CD4-positive, alpha-beta T cell treated with Interleukin-1 beta for 1 hour (primary cell): ENCODE results near the gene TPX2.
A peak's percentile ranks its signal among the peaks of the same experiment; 100 is the strongest.

Source experiments
- DNase-seq, 2 donors: peaks; one replicate each; pipeline ENCODE4 v3.0.0-alpha.2; 2020 to 2022

The TPX2 gene

GRCh38 chr20:31738729-31739549, at the start of gene TPX2:
TPX2 (plus strand) TSS chr20:31739290; CDS start chr20:31757477, 18,187 bp downstream.
- DNase-seq = peak; percentile 87

GRCh38 chr20:31690124-31690666, 48.9 kb upstream of the TPX2 start:
- DNase-seq = no peak

- DNase-seq = no peak
Measured at GRCh38 chr20:31691646-31692275, 47.3 kb upstream of the TPX2 start.

- DNase-seq = no peak
Measured at GRCh38 chr20:31693402-31693801, 45.7 kb upstream of the TPX2 start.

GRCh38 chr20:31693987-31694661, 45.0 kb upstream of the TPX2 start:
- DNase-seq = no peak

- no peak for DNase-seq
Measured at GRCh38 chr20:31694842-31695593, 44.1 kb upstream of the TPX2 start.

GRCh38 chr20:31695849-31696804, 43.0 kb upstream of the TPX2 start:
- no peak for DNase-seq

- no peak for DNase-seq
Measured at GRCh38 chr20:31698243-31698802, 40.8 kb upstream of the TPX2 start.

- DNase-seq = peak in 1 of 2 donors; percentile 30
Measured at GRCh38 chr20:31698803-31699718, 40.0 kb upstream of the TPX2 start.

- no peak for DNase-seq
Measured at GRCh38 chr20:31699801-31700728, 39.0 kb upstream of the TPX2 start.

GRCh38 chr20:31700747-31701146, 38.3 kb upstream of the TPX2 start:
- no peak for DNase-seq

GRCh38 chr20:31701591-31701990, 37.5 kb upstream of the TPX2 start:
- DNase-seq = no peak

GRCh38 chr20:31704225-31705119, 34.6 kb upstream of the TPX2 start:
- DNase-seq = no peak

GRCh38 chr20:31705191-31705590, 33.9 kb upstream of the TPX2 start:
- no peak for DNase-seq

GRCh38 chr20:31705598-31706597, 33.2 kb upstream of the TPX2 start:
- no peak for DNase-seq

GRCh38 chr20:31706607-31707257, 32.4 kb upstream of the TPX2 start:
- no peak for DNase-seq
